Measurements from ENCODE around the gene ZRANB2.

GRCh38 chr1:71087060-71087459, 6.2 kb upstream of the ZRANB2 start:
- TF ChIP-seq POLR2AphosphoS5 (IDR thresholded peaks at IDR 0.05) (no peak), CTCF (IDR thresholded peaks at IDR 0.05; ENCODE audit: poor library complexity, severe bottlenecking) (no peak)

Measured in neural cell (in vitro differentiated cells).